NCI-H1105 treated with DMSO at 0.1 percent for 48 hours (cell line): Measurements from ENCODE around the gene DOCK6.

Source experiments
- DNase-seq: peaks from one replicate; lab custom pipeline; 2025; lab: John Stamatoyannopoulos, UW

DOCK6 gene

GRCh38 chr19:11278670-11279069 lies 16.3 kb upstream of the DOCK6 start:
- DNase-seq: no peak

GRCh38 chr19:11274533-11275086 lies 12.3 kb upstream of the DOCK6 start:
- no peak for DNase-seq

DNA sequence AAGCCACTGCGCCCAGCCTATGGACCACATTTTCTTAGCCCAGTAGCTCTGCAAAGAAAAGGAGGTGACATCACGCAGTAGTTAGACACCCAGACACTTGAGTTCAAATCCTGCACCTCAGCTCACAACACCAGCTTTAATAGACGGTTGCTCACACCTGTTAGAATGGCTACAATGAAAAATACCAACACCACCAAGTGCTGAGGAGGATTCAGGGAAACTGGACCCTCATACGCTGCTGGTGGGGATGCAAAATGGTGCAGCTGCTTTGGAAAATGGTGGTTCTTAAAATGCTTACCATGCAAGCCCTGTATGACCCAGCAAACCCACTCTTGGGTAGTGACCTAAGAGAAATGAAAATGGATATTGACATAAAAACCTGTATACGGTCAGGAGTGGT lies 11.7 kb upstream of the DOCK6 start:
- no peak for DNase-seq

DNA sequence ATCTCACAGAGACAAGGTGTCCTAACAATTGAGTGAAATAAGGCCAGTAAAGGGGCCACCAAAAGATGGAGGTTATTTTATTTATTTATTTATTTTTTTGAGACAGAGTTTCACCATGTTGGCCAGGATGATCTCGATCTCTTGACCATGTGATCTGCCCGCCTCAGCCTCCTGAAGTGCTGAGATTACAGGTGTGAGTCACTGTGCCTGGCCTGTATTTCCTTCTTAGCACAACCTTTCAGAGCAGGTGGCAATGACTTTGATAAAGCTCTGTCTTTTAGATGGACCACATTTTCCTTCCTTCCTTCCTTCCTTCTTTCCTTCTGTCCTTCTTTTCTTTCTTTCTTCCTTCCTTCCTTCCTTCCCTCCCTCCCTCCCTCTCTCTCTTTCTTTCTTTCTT lies 11.0 kb upstream of the DOCK6 start:
- no peak for DNase-seq

DNA sequence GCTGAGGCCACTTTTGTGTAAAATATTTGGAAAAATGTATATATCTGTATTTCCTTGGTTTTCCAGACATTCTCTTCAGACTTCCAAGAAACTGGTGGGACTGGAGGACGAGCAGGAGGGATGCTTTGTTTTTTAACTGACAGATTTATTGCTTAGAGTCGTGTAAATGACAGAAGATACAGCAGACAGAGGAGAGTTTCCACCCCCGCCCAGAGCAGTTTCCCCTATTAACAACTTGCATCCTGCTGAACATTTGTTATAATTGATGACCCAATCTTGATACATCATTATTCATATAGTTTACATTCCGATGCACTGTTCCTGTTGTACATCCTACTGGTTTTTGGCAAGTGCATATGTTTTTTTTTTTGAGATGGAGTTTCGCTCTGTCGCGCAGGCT lies 7.1 kb upstream of the DOCK6 start:
- no peak for DNase-seq

- DNase-seq: no peak
Observed at GRCh38 chr19:11268783-11269267, 6.5 kb upstream of the DOCK6 start.

- DNase-seq: no peak
Observed at GRCh38 chr19:11267316-11268085, 5.2 kb upstream of the DOCK6 start.

DNA sequence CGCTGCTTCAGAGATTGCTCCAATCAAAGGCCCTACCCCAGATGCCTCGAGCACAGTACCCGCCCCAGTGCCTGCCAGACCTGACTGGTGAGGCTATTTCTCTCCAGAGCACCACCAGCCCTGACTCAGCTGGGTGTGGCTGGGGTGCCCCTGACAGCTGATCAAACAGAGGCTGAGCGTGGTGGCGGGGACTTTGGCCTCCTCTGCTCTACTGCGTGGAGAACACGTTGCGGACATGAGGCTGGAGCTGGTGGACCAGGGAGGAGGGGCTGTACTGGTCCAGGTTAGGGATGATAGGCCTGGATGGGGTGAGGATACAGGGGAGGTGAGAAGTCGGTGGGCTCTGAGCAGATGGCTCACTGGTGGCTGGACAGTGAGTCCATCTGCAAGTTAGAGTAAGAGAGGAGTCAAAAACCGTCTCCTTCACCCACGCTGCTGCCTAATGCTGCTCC lies 3.5 kb upstream of the DOCK6 start:
- no peak for DNase-seq

DNA sequence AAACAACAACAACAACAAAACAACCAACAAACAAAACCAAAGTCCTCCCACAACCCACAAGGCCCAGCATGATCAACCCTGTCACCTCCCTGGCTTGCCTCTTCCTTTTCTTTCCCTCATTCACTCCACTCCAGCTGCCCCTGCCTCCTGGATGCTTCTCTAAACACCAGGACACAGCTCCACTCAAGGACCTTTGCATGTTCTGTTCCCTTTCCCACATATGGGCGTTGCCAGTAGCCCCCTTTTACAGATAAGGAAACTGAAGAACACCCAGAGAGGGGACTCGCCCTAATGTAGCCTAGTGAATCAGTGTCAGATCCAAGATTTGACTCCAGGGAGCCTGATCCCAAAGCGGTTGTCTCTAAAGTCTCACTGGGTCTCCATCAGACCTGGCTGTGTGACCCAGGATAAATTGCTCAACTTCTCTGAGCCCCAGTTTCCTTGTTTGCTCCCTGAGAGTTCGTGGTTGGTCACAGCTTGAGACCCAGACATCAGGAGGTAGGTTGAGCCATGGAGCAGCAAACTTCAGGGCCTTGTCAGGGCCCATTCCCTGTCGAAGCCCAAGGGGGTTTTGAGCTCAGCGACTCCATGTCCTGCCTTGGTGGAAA lies 3.0 kb upstream of the DOCK6 start:
- no peak for DNase-seq

DNA sequence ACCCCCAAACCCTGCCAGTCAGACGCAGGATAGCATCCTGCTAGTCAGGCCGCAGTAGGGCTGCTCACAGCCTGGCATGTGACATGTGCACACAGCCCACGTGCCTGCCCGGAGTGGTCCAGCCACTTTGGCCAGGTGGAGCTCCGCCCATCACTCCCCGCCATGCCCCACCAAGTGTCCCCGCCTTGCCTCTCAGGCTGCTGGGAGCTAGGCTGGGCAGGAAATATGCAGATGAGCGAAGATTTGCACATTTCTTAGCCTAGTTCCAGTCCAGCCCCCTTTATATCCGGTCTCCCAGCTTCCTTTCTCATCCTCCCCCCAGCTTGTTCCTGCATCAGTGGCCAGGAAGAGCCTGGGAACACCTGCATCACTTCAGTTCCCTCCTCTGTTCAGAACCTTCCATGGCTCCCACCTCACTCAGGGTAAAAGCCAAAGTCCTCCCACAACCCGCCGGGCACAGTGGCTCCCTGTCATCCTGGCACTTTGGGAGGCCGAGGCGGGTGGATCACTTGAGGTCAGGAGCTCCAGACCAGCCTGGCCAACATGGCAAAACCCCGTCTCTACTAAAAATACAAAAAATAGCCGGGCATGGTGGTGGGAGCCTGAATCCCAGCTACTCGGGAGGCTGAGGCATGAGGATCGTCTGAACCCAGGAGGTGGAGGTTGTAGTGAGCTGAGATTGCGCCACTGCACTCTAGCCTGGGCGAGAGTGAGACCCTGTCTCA lies 2.3 kb upstream of the DOCK6 start:
- DNase-seq: no peak

DNA sequence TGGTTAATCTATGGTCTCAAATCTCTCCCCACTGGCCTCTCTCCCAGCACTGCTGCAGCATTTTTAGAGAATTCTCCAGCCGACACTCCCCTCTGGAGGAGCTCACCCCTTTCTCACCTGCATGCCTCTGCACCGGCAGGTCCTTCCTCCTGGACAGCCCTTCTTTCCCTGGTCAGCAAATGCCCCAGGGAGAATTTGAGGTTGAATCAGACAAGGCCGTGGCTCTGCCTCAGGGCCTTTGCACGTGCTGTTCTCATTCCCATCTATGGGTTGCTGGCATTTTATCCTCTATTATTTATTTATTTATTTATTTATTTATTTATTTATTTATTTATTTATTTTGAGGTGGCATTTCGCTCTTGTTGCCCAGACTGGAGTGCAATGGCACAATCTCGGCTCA lies 1.4 kb upstream of the DOCK6 start:
- DNase-seq: no peak

GRCh38 chr19:11261431-11261970 lies 823 bp downstream of the DOCK6 start:
- no peak for DNase-seq

DNA sequence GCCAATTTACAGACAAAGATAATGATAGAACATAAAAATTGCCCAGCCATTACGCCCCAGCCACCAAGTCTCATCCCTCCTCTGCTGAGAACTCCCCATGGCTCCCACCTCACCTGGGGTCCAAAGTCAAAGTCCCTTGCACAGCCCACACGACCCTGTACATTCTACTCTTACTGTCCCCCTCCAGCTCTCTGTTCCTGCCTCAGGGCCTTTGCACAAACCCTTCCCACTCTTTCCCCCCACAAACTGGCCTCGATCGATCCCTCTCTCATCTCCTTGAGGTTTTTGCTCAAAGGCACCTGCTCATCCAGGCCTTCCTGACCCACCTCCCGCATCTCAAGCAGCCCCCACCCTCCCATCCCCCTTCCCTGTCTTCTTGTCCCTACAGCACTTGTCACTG lies 1.3 kb downstream of the DOCK6 start:
- no peak for DNase-seq

GRCh38 chr19:11257846-11258380 lies 4.4 kb downstream of the DOCK6 start:
- DNase-seq: no peak

- no peak for DNase-seq
Observed at GRCh38 chr19:11256189-11256588, 6.1 kb downstream of the DOCK6 start.

DNA sequence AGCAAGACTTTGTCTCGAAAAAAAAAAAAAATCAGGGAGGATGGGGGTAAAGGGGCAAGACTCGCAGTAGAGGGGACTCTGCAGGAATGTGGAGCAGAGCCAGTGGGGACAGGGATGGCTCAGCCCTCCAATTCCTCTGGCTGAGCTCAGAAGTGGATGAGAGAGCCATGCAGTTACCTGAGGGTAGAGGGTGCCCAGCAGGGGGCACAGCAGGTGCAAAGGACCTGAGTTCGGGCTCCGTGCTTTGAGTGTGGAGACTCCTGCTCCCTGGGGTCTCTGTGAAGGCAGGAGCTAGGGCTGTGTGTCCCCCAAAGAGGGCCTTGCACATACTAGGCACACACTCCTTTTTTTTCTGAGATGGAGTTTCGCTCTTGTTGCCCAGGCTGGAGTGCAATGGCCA lies 7.7 kb downstream of the DOCK6 start:
- no peak for DNase-seq

- DNase-seq: no peak
Observed at GRCh38 chr19:11252665-11253355, 9.5 kb downstream of the DOCK6 start.

- DNase-seq: no peak
Observed at GRCh38 chr19:11251650-11252314, 10.5 kb downstream of the DOCK6 start.

DNA sequence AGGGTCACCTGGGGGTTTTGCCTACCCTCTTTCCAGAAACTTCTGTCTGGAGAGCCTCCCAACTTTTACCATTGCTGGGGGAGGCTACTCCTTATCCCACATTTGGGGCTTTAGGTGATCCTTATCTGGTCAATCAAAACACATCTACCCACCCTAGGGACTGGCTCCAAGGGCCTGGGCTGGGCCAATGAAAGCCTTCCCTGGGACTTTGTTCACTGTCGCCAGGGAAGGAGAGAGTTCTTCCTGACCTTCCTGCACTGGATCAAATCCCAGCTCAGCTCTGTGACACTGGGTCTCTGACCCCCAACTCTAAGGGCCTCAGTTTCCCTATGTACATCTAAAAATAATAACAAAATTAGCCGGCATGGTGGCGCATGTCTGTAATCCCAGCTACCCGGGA lies 11.1 kb downstream of the DOCK6 start:
- no peak for DNase-seq

GRCh38 chr19:11248852-11249251 lies 13.5 kb downstream of the DOCK6 start:
- DNase-seq: no peak

DNA sequence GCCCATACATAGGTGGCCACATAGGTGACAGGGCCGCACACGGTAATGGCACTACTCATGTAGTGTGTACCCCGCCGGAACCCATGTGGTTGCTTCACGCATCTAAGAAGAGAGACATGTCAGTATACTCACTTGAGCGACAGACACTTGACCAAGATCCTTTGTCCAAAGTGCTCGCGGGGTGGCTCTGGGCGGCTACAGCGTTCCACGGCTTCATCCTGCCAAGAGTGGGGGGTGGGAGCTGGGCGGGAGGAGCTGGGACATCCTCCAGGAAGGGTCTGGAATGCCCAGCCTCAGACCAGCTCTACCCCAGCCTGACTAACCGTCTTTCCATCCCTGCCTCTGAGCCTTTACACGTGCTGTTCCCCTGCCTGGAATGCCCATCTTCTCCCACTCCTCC lies 14.4 kb downstream of the DOCK6 start:
- DNase-seq: no peak
